H1 (cell line): ENCODE data around the gene CRTC3.

Source experiments
- ATF2 ChIP-seq: IDR thresholded peaks from 2 replicates; pipeline ENCODE4 v1.6.1; 2012; ENCODE audit warnings: low read length, inconsistent platforms
- ATF3 ChIP-seq: IDR thresholded peaks from 2 replicates; pipeline ENCODE4 v1.6.1; 2011; ENCODE audit warnings: low read depth, mild to moderate bottlenecking, low read length; ENCODE audit not compliant: insufficient read depth
- BCL11A ChIP-seq, 2 experiments: IDR thresholded peaks; one replicate each; pipeline ENCODE4 v1.6.1; 2011; ENCODE audit warnings: low read depth in 2 of 2, low read length in 2 of 2, mild to moderate bottlenecking in 2 of 2
- CTBP2 ChIP-seq: IDR thresholded peaks from 2 replicates; pipeline ENCODE4 v1.7.0; 2011; ENCODE audit warnings: borderline replicate concordance, mild to moderate bottlenecking, moderate library complexity, mixed read lengths, low read length; ENCODE audit not compliant: insufficient read depth, insufficient read length
- EP300 ChIP-seq, 2 experiments: IDR thresholded peaks; 1 replicate in 1 of 2; 2 replicates in 1 of 2; pipeline ENCODE4 v1.6.1; 2011 to 2012; ENCODE audit warnings: low read depth in 2 of 2, low read length in 2 of 2, mild to moderate bottlenecking in 2 of 2, borderline replicate concordance in 1 of 2, inconsistent platforms in 1 of 2, moderate library complexity in 1 of 2
- KDM1A ChIP-seq: fragments of 200-600, 300-600 bp; sonication (generic); IDR thresholded peaks from 2 replicates; pipeline ENCODE4 v1.7.1; 2016; ENCODE audit warnings: mild to moderate bottlenecking, low read length, borderline replicate concordance
- MAX ChIP-seq: IDR thresholded peaks from 2 replicates; pipeline ENCODE4 v1.6.1; 2012; ENCODE audit warnings: inconsistent platforms
- PHF8 ChIP-seq: fragments of 200-600 bp; sonication (generic); conservative IDR thresholded peaks from 2 replicates; pipeline ENCODE4 v1.7.1; 2012; ENCODE audit warnings: low read depth, mild to moderate bottlenecking, inconsistent platforms, low read length, moderate library complexity
- POLR2A ChIP-seq, 2 experiments: IDR thresholded peaks; 1 replicate in 1 of 2; 2 replicates in 1 of 2; pipeline ENCODE4 v1.6.1; 2011; ENCODE audit warnings: low read depth in 2 of 2, low read length in 2 of 2, mild to moderate bottlenecking in 2 of 2; ENCODE audit errors: control extremely low read depth in 1 of 2
- POLR2AphosphoS5 ChIP-seq: IDR thresholded peaks from 2 replicates; pipeline ENCODE4 v1.6.1; 2011; ENCODE audit warnings: low read depth, low read length
- TF ChIP-seq, protein P1 (sequence below), 3 experiments: IDR thresholded peaks; 1 replicate in 2 of 3; 2 replicates in 1 of 3; pipeline versions ENCODE4 v1.5.1 to v1.6.1; 2011; ENCODE audit warnings: low read length in 3 of 3, mild to moderate bottlenecking in 3 of 3, inconsistent platforms in 2 of 3, low read depth in 1 of 3, moderate library complexity in 1 of 3; ENCODE audit not compliant: insufficient read depth in 1 of 3; ENCODE audit errors: control extremely low read depth in 1 of 3

DNA sequence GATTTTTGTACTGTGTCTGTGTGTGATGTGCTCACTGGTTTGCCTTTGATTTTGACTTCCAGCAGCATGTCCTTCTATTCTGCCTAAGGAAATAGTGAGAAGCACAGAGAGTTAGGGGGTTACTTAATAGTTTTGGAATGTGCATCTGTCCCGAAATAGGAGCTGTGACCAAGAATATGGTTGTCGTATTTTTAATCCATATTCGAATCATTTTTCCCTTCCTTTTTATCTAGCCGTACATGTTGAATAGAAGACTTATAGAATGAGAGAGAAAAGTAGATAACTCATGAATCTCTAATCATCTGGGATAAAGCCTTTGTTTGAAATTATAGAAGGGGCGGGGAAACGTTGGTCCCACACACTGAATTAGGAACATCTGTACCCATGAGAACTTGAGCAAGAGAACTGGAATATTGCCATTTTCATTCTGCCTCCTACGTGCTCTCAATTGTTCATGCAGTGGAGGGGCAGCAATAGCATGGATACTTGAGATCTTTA, 23.6 kb downstream of the CRTC3 start:
- no peak for TF ChIP-seq PHF8
- TF ChIP-seq, protein P1, sequence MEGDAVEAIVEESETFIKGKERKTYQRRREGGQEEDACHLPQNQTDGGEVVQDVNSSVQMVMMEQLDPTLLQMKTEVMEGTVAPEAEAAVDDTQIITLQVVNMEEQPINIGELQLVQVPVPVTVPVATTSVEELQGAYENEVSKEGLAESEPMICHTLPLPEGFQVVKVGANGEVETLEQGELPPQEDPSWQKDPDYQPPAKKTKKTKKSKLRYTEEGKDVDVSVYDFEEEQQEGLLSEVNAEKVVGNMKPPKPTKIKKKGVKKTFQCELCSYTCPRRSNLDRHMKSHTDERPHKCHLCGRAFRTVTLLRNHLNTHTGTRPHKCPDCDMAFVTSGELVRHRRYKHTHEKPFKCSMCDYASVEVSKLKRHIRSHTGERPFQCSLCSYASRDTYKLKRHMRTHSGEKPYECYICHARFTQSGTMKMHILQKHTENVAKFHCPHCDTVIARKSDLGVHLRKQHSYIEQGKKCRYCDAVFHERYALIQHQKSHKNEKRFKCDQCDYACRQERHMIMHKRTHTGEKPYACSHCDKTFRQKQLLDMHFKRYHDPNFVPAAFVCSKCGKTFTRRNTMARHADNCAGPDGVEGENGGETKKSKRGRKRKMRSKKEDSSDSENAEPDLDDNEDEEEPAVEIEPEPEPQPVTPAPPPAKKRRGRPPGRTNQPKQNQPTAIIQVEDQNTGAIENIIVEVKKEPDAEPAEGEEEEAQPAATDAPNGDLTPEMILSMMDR (IDR thresholded peaks at IDR 0.05; ENCODE audit: control extremely low read depth in 1 of 3, insufficient read depth in 1 of 3, low read depth in 1 of 3, low read length in 3 of 3), result no peak
- TF ChIP-seq ATF2, result no peak
- TF ChIP-seq ATF3, result no peak
- no peak for TF ChIP-seq POLR2AphosphoS5
- TF ChIP-seq EP300 (IDR thresholded peaks at IDR 0.05; ENCODE audit: borderline replicate concordance in 1 of 2, low read depth in 2 of 2, low read length in 2 of 2), result no peak
- TF ChIP-seq MAX, result no peak
- no peak for TF ChIP-seq KDM1A
- no peak for TF ChIP-seq BCL11A (IDR thresholded peaks at IDR 0.05; ENCODE audit: low read depth in 2 of 2, low read length in 2 of 2)
- TF ChIP-seq POLR2A (IDR thresholded peaks at IDR 0.05; ENCODE audit: control extremely low read depth in 1 of 2, low read depth in 2 of 2, low read length in 2 of 2), result no peak
- TF ChIP-seq CTBP2, result no peak
